Fibroblast of lung (primary cell): ENCODE results near the gene UQCC5. TPM values are rescaled to one million over a fixed set of nuclear protein-coding genes. Genes with fewer than 3 reads are reported as not detected.
A peak's percentile ranks its signal among the peaks of the same experiment; 100 is the strongest.

ENCODE experiments used
- DNase-seq, 2 donors: peaks; one replicate each; pipeline versions ENCODE4 v3.0.0 to v3.0.0-alpha.2; 2010; ENCODE audit warnings: low read depth in 2 of 2
- H2AFZ ChIP-seq: 2 replicates; pipeline ENCODE4 v1.5.1; 2012; ENCODE audit warnings: low read length, control low read depth, inconsistent platforms
- H3K27ac ChIP-seq: 2 replicates; pipeline ENCODE4 v1.5.1; 2011; ENCODE audit warnings: low read length, control low read depth; ENCODE audit not compliant: insufficient read depth
- H3K27me3 ChIP-seq: 2 replicates; pipeline ENCODE4 v1.5.1; 2011; ENCODE audit warnings: mild to moderate bottlenecking, low read length; ENCODE audit not compliant: control insufficient read depth, insufficient read depth
- H3K36me3 ChIP-seq: 2 replicates; pipeline ENCODE4 v1.5.1; 2011; ENCODE audit warnings: low read length; ENCODE audit not compliant: control insufficient read depth, insufficient read depth
- H3K4me1 ChIP-seq: 2 replicates; pipeline ENCODE4 v1.5.1; 2011; ENCODE audit warnings: low read length; ENCODE audit not compliant: control insufficient read depth, insufficient read depth; ENCODE audit errors: extremely low read depth
- H3K4me2 ChIP-seq: 2 replicates; pipeline ENCODE4 v1.5.1; 2011; ENCODE audit warnings: low read length, control low read depth; ENCODE audit not compliant: insufficient read depth; ENCODE audit errors: extremely low read depth
- H3K4me3 ChIP-seq, 4 experiments: fragments of 200-600 bp in 1 of 4; sonication (generic) in 1 of 4; replicated peaks in 1 of 4; 2 replicates each; pipeline ENCODE4 v1.5.1; 2011 to 2016; ENCODE audit warnings: low read length in 4 of 4, low read depth in 3 of 4, mild to moderate bottlenecking in 3 of 4, control low read depth in 2 of 4, inconsistent platforms in 1 of 4, mixed read lengths in 1 of 4; ENCODE audit not compliant: insufficient read depth in 1 of 4; ENCODE audit errors: control extremely low read depth in 1 of 4
- H3K79me2 ChIP-seq: 2 replicates; pipeline ENCODE4 v1.5.1; 2012; ENCODE audit warnings: mild to moderate bottlenecking, low read length, inconsistent platforms; ENCODE audit not compliant: control insufficient read depth, insufficient read depth
- H3K9ac ChIP-seq: 2 replicates; pipeline ENCODE4 v1.5.1; 2011; ENCODE audit warnings: mild to moderate bottlenecking, low read length, control low read depth; ENCODE audit not compliant: insufficient read depth
- H3K9me3 ChIP-seq: 2 replicates; pipeline ENCODE4 v1.5.1; 2012; ENCODE audit warnings: low read depth, low read length; ENCODE audit not compliant: control insufficient read depth, insufficient read depth
- H4K20me1 ChIP-seq: 2 replicates; pipeline ENCODE4 v1.5.1; 2011; ENCODE audit warnings: low read length; ENCODE audit not compliant: control insufficient read depth, insufficient read depth; ENCODE audit errors: extremely low read depth
- EZH2 ChIP-seq: IDR thresholded peaks from 2 replicates; pipeline ENCODE4 v1.5.1; 2012; ENCODE audit warnings: low read length, control low read depth, mild to moderate bottlenecking; ENCODE audit errors: missing control alignments
- polyA plus RNA-seq, 2 donors: library from polyadenylated mRNA; depleted of rRNA in 1 of 2; stranded (reverse) in 1 of 2; unstranded in 1 of 2; fragments of >200 nt; gene quantifications; 2 replicates each; pipeline ENCODE4 v1.2.1, GENCODE V29; 2011 to 2012; ENCODE audit warnings: missing spikeins in 1 of 2
- total RNA-seq: library from RNA; depleted of rRNA; stranded (reverse); fragments of >200 nt; gene quantifications from 2 replicates; pipeline ENCODE4 v1.2.1, GENCODE V29; 2014
- TF ChIP-seq, protein P1 (sequence below), 2 donors: IDR thresholded peaks in 1 of 2; conservative IDR thresholded peaks in 1 of 2; 1 replicate in 1 of 2; 2 replicates in 1 of 2; pipeline ENCODE4 v1.5.1; 2011 to 2012; ENCODE audit warnings: low read length in 2 of 2, control low read depth in 1 of 2, inconsistent platforms in 1 of 2, low read depth in 1 of 2, mild to moderate bottlenecking in 1 of 2

The UQCC5 gene
- total and polyA plus RNA-seq, 2 donors (not counting 1 experiment from before 2014, with no cell fraction given): 9.4 to 13.8 TPM

DNA sequence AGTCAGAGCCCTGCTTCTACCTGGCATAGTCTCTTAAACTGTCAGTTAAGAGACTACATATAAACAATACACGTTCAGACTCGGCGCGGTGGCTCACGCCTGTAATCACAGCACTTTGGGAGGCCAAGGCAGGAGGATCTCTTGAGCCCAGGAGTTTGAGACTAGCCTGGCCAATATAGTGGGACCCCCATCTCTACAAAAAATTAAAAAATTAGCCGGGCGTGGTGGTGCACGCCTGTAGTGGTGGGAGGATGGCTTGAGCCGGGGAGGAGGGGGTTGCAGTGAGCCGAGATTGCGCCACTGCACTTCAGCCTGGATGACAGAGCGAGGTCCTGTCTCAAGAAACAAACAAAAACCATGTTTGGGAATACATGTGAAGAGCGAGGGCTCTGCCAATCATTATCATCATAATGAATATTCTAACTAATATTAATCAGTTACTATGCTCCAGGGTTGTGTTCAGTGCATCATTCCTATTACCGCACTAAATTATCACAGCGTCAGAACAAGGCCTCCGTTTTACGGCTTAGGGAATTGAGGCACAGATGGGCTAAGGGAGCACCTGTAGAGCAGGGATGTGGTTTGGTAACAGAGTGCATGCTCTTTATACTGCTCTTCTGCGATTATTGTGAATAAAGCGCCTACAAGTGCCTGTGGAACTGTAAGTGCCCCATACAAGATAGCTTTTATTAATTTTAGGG lies 844 bp upstream of the UQCC5 start:
- Histone ChIP-seq H3K4me1 (peaks cover 11% of the 10 kb centered on the region), H4K20me1 (no peaks in the 10 kb centered on the region)

GRCh38 chr3:52536112-52536368 lies 365 bp upstream of the UQCC5 start:
- H2AFZ ChIP-seq: no peak overlapping the region

More for the DNA sequence above, 844 bp upstream of the UQCC5 start:
- no peak for DNase-seq
- TF ChIP-seq, protein P1, sequence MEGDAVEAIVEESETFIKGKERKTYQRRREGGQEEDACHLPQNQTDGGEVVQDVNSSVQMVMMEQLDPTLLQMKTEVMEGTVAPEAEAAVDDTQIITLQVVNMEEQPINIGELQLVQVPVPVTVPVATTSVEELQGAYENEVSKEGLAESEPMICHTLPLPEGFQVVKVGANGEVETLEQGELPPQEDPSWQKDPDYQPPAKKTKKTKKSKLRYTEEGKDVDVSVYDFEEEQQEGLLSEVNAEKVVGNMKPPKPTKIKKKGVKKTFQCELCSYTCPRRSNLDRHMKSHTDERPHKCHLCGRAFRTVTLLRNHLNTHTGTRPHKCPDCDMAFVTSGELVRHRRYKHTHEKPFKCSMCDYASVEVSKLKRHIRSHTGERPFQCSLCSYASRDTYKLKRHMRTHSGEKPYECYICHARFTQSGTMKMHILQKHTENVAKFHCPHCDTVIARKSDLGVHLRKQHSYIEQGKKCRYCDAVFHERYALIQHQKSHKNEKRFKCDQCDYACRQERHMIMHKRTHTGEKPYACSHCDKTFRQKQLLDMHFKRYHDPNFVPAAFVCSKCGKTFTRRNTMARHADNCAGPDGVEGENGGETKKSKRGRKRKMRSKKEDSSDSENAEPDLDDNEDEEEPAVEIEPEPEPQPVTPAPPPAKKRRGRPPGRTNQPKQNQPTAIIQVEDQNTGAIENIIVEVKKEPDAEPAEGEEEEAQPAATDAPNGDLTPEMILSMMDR (conservative IDR thresholded peaks at IDR 0.05 in 1 of 2, IDR thresholded peaks at IDR 0.05 in 1 of 2; ENCODE audit: low read depth in 1 of 2, low read length in 2 of 2): no peak
- TF ChIP-seq EZH2: no peak
- Histone ChIP-seq H3K79me2 (peaks cover 49% of the 10 kb centered on the region), H3K4me3 (peak overlapping the region in 2 of 4 experiments; percentile 19 to 45), H3K27ac (no peak overlapping the region), H3K36me3 (no peaks in the 10 kb centered on the region), H3K27me3 (no peaks in the 10 kb centered on the region), H3K9me3 (no peaks in the 10 kb centered on the region), H3K4me2 (peak overlapping the region; percentile 79), H2AFZ (no peak overlapping the region), H3K9ac (no peak overlapping the region)

DNA sequence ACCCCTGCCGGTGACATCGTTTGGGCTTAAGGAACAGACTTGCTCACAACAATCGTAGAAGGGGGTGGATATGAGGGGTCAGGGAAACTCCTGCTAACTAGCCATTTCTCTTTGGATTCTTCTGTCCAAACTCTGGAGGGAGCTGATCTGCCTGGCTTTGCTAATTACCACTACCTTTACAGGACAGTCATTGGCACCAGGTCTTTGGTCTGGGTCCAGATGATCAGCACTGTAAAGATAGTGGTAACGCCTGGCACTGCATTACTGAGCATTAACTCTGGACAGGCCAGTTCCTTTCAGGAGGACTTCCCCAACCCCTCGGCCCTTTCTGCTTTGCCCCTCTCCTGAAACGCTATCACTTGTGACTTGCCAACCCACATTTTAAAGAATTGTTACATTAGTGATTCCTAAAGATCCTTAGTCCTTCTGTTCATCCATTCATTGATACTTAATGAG lies 788 bp downstream of the UQCC5 start:
- peaks cover 40% of the 10 kb centered on the region for H3K79me2 ChIP-seq
- H3K27ac ChIP-seq: peak overlapping the region; percentile 92
- TF ChIP-seq, protein P1 (conservative IDR thresholded peaks at IDR 0.05 in 1 of 2, IDR thresholded peaks at IDR 0.05 in 1 of 2; ENCODE audit: low read depth in 1 of 2, low read length in 2 of 2): no peak
- TF ChIP-seq EZH2: no peak
- no peaks in the 10 kb centered on the region for H3K9me3 ChIP-seq
- H3K9ac ChIP-seq: peak overlapping the region; percentile 87
- H2AFZ ChIP-seq: no peak overlapping the region
- H3K4me2 ChIP-seq: peak overlapping the region; percentile 99
- DNase-seq: no peak
- H3K27me3 ChIP-seq: no peaks in the 10 kb centered on the region
- peak overlapping the region; percentile 78 to 92 (median 88) for H3K4me3 ChIP-seq
- no peaks in the 10 kb centered on the region for H3K36me3 ChIP-seq
- H4K20me1 ChIP-seq: no peaks in the 10 kb centered on the region
- H3K4me1 ChIP-seq: peaks cover 10% of the 10 kb centered on the region

More at GRCh38 chr3:52536112-52536368, 365 bp upstream of the UQCC5 start:
- no peaks in the 10 kb centered on the region for H3K36me3 ChIP-seq
- H3K27ac ChIP-seq: no peak overlapping the region
- no peak overlapping the region for H3K9ac ChIP-seq
- TF ChIP-seq EZH2: no peak
- TF ChIP-seq, protein P1 (conservative IDR thresholded peaks at IDR 0.05 in 1 of 2, IDR thresholded peaks at IDR 0.05 in 1 of 2; ENCODE audit: low read depth in 1 of 2, low read length in 2 of 2): no peak
- no peaks in the 10 kb centered on the region for H4K20me1 ChIP-seq
- peak overlapping the region in 2 of 4 experiments; percentile 19 to 45 for H3K4me3 ChIP-seq
- H3K4me1 ChIP-seq: peaks cover 11% of the 10 kb centered on the region
- no peaks in the 10 kb centered on the region for H3K27me3 ChIP-seq
- H3K4me2 ChIP-seq: peak overlapping the region; percentile 79
- peaks cover 46% of the 10 kb centered on the region for H3K79me2 ChIP-seq
- no peaks in the 10 kb centered on the region for H3K9me3 ChIP-seq
- no peak for DNase-seq
